Hepatocyte (in vitro differentiated cells): Measurements from ENCODE around the gene WIZ. TPM values are rescaled to one million over a fixed set of nuclear protein-coding genes. Genes with fewer than 3 reads are reported as not detected.

Source experiments
- DNase-seq: peaks from one replicate; pipeline ENCODE4 v3.0.0-alpha.2; 2016; ENCODE audit warnings: low spot score
- H2AFZ ChIP-seq: fragments of 200-600 bp; sonication (generic); 2 replicates; pipeline ENCODE4 v1.6.0; 2016; ENCODE audit warnings: antibody characterized with exemption, mild to moderate bottlenecking
- H3K27ac ChIP-seq: fragments of 200-600 bp; sonication (generic); 2 replicates; pipeline ENCODE4 v1.5.1; 2016; ENCODE audit warnings: mild to moderate bottlenecking
- H3K27me3 ChIP-seq: fragments of 200-600 bp; sonication (generic); 2 replicates; pipeline ENCODE4 v1.6.1; 2016
- H3K36me3 ChIP-seq: fragments of 200-600 bp; sonication (generic); replicated peaks from 2 replicates; pipeline ENCODE4 v1.5.1; 2016; ENCODE audit warnings: low read depth; ENCODE audit not compliant: insufficient read depth
- H3K4me1 ChIP-seq: fragments of 200-600 bp; sonication (generic); 2 replicates; pipeline ENCODE4 v1.5.1; 2016; ENCODE audit warnings: mild to moderate bottlenecking, moderate library complexity; ENCODE audit not compliant: insufficient read depth
- H3K4me2 ChIP-seq: fragments of 200-600 bp; sonication (generic); 2 replicates; pipeline ENCODE4 v1.6.0; 2016
- H3K4me3 ChIP-seq: fragments of 200-600 bp; sonication (generic); 2 replicates; pipeline ENCODE4 v1.5.1; 2016; ENCODE audit warnings: mild to moderate bottlenecking
- H3K79me2 ChIP-seq: fragments of 200-600 bp; sonication (generic); 2 replicates; pipeline ENCODE4 v1.6.0; 2017; ENCODE audit warnings: mild to moderate bottlenecking
- H3K9me2 ChIP-seq: fragments of 200-600 bp; sonication (generic); replicated peaks from 2 replicates; pipeline ENCODE4 v1.6.0; 2017; ENCODE audit warnings: mild to moderate bottlenecking; ENCODE audit not compliant: insufficient read depth
- H3K9me3 ChIP-seq: fragments of 200-600 bp; sonication (generic); 2 replicates; pipeline ENCODE4 v1.5.1; 2016; ENCODE audit warnings: low read depth, mild to moderate bottlenecking
- H4K20me1 ChIP-seq: fragments of 200-600 bp; sonication (generic); 2 replicates; pipeline ENCODE4 v1.6.0; 2016; ENCODE audit warnings: mild to moderate bottlenecking; ENCODE audit not compliant: insufficient read depth, poor library complexity, severe bottlenecking
- CTCF ChIP-seq: fragments of 200-600 bp; sonication (generic); IDR thresholded peaks from 2 replicates; pipeline ENCODE4 v1.5.1; 2016; ENCODE audit warnings: antibody characterized with exemption, mild to moderate bottlenecking; ENCODE audit not compliant: poor library complexity
- EZH2 ChIP-seq: fragments of 200-600 bp; sonication (generic); IDR thresholded peaks from 2 replicates; pipeline ENCODE4 v1.6.1; 2016; ENCODE audit warnings: antibody characterized with exemption, mild to moderate bottlenecking, borderline replicate concordance
- EZH2phosphoT487 ChIP-seq: fragments of 200-600 bp; sonication (generic); IDR thresholded peaks from one replicate; pipeline ENCODE4 v1.6.1; 2018; ENCODE audit warnings: antibody characterized with exemption, mild to moderate bottlenecking, low read depth, moderate library complexity; ENCODE audit not compliant: unreplicated experiment, severe bottlenecking
- WGBS: methylation state at CpG from one replicate; pipeline ENCODE4 v1.1.6; 2016; ENCODE audit warnings: low lambda C conversion rate; ENCODE audit errors: missing lambda C conversion rate; 5-methylcytosine and 5-hydroxymethylcytosine counted together
- polyA plus RNA-seq: library from polyadenylated mRNA; unstranded; fragments of >200 nt; fragmentation: Nextera tagmentation; extraction: Ambion mirVana; gene quantifications from 2 replicates; pipeline ENCODE4 v1.2.1, GENCODE V29; 2016
- total RNA-seq: library from RNA; depleted of rRNA; stranded (reverse); fragments of >200 nt; gene quantifications from 2 replicates; pipeline ENCODE4 v1.2.3, GENCODE V29; 2014

WIZ gene
- total and polyA plus RNA-seq, 2 experiments from 2014 or later, result 18.6 to 24.5 TPM

- no peak for DNase-seq
- Histone ChIP-seq H3K79me2 (no peaks in the 10 kb centered on the region), H3K27me3 (no peaks in the 10 kb centered on the region), H3K4me3 (no peak overlapping the region), H3K27ac (no peak overlapping the region), H3K4me2 (no peak overlapping the region), H2AFZ (no peak overlapping the region), H4K20me1 (no peaks in the 10 kb centered on the region), H3K9me3 (no peaks in the 10 kb centered on the region), H3K36me3 (no peaks in the 10 kb centered on the region), H3K4me1 (no peaks in the 10 kb centered on the region), H3K9me2 (no peaks in the 10 kb centered on the region)
- WGBS, result 90% methylated on average over 24 of the region's 25 CpGs
- TF ChIP-seq EZH2phosphoT487 (no peak), CTCF (no peak), EZH2 (no peak)
These were observed 10.5 kb downstream of the WIZ start for GRCh38 chr19:15439078-15439799.

- TF ChIP-seq EZH2phosphoT487 (no peak), CTCF (no peak), EZH2 (no peak)
- Histone ChIP-seq H3K4me1 (peaks cover 2% of the 10 kb centered on the region), H3K27me3 (no peaks in the 10 kb centered on the region), H3K9me2 (no peaks in the 10 kb centered on the region), H3K27ac (no peak overlapping the region), H3K4me3 (no peak overlapping the region), H3K4me2 (no peak overlapping the region), H3K36me3 (no peaks in the 10 kb centered on the region), H4K20me1 (no peaks in the 10 kb centered on the region), H2AFZ (no peak overlapping the region), H3K9me3 (no peaks in the 10 kb centered on the region), H3K79me2 (no peaks in the 10 kb centered on the region)
- DNase-seq, result no peak
- WGBS, result 94% methylated on average over 23 of the region's 27 CpGs
These were observed 11.2 kb downstream of the WIZ start for GRCh38 chr19:15438577-15438976.

- no peak overlapping the region for H2AFZ ChIP-seq
- H3K9me3 ChIP-seq, result no peaks in the 10 kb centered on the region
- 81% methylated on average over 2 of the region's 2 CpGs for WGBS
- H3K36me3 ChIP-seq, result no peaks in the 10 kb centered on the region
- H3K79me2 ChIP-seq, result no peaks in the 10 kb centered on the region
- no peak for TF ChIP-seq CTCF
- no peak for TF ChIP-seq EZH2phosphoT487
- TF ChIP-seq EZH2, result no peak
- H3K4me3 ChIP-seq, result no peak overlapping the region
- H3K27ac ChIP-seq, result no peak overlapping the region
- H4K20me1 ChIP-seq, result no peaks in the 10 kb centered on the region
- H3K27me3 ChIP-seq, result no peaks in the 10 kb centered on the region
- H3K4me1 ChIP-seq, result peaks cover 5% of the 10 kb centered on the region
- H3K4me2 ChIP-seq, result no peak overlapping the region
- H3K9me2 ChIP-seq, result no peaks in the 10 kb centered on the region
- no peak for DNase-seq
These were observed 11.6 kb downstream of the WIZ start for GRCh38 chr19:15438124-15438496.
